Mucosa of descending colon (tissue), 3 donors: ENCODE results near the gene CCDC85B. TPM values are rescaled to one million over a fixed set of nuclear protein-coding genes. Genes with fewer than 3 reads are reported as not detected.

Experiments
- ATAC-seq: fragments of 200-7000 bp; cut with Tn5 transposase; one replicate; pipeline ENCODE4 v1.9.1; 2020; ENCODE audit warnings: mild to moderate bottlenecking, moderate library complexity
- DNase-seq, 3 donors: peaks; one replicate each; pipeline ENCODE4 v3.0.0-alpha.2; 2020
- H3K36me3 ChIP-seq: fragments of 200-600 bp; one replicate; pipeline ENCODE4 v1.8.0; 2021; ENCODE audit warnings: low read depth, mild to moderate bottlenecking
- H3K4me1 ChIP-seq: fragments of 200-600 bp; one replicate; pipeline ENCODE4 v1.8.0; 2021; ENCODE audit warnings: low read depth, mild to moderate bottlenecking
- H3K4me3 ChIP-seq: fragments of 200-600 bp; one replicate; pipeline ENCODE4 v1.8.0; 2021; ENCODE audit warnings: mild to moderate bottlenecking
- H3K9me3 ChIP-seq: fragments of 200-600 bp; one replicate; pipeline ENCODE4 v1.8.0; 2021; ENCODE audit warnings: mild to moderate bottlenecking
- CTCF ChIP-seq: fragments of 200-600 bp; IDR thresholded peaks from one replicate; pipeline ENCODE4 v1.8.0; 2022; ENCODE audit warnings: antibody characterized with exemption, mild to moderate bottlenecking
- intact Hi-C, 2 donors: fragments of 100-400 bp; cut with DNase I in 1 of 2; cut with micrococcal nuclease in 1 of 2; formaldehyde crosslinking; loops; one replicate each; pipeline versions ENCODE4 v1.11.0 to v1.11.1; 2022; cut with DNase I, micrococcal nuclease
- total RNA-seq, 3 donors: library from RNA; stranded (reverse); fragmentation: NEBNext Ultra II Directional in 2 of 3; extraction: Animal tissue kit (Norgen Biotek cat#: 25700) in 2 of 3; gene quantifications; one replicate each; pipeline versions ENCODE4 v1.2.1 to v1.2.4, GENCODE V29; 2021 to 2023
- donor health status: DM: no; HTN: no; CAD: no; lungs with moderate emphysema.
- donor health status: DM: no; HTN: no; CAD: no.
- donor health status: DM: no; HTN: yes; CAD: no.

Gene CCDC85B
- total RNA-seq, 3 donors from 2014 or later, result 4.5 to 22.3 (median 9.2) TPM

- no peak for DNase-seq
Observed at GRCh38 chr11:65849366-65849765, 41.1 kb upstream of the CCDC85B start.

GRCh38 chr11:65849771-65850216, 40.7 kb upstream of the CCDC85B start:
- no peaks in the 10 kb centered on the region for H3K36me3 ChIP-seq
- ATAC-seq (no peak), DNase-seq (peak in 1 of 3 donors; percentile 56)
- TF ChIP-seq CTCF, result no peak
- H3K4me1 ChIP-seq, result peaks cover 24% of the 10 kb centered on the region
- H3K4me3 ChIP-seq, result no peak overlapping the region
- no peaks in the 10 kb centered on the region for H3K9me3 ChIP-seq
- intact Hi-C loops, result no loop called here

More at GRCh38 chr11:65849366-65849765, 41.1 kb upstream of the CCDC85B start:
- no peak for ATAC-seq
- Histone ChIP-seq H3K9me3 (no peaks in the 10 kb centered on the region), H3K36me3 (no peaks in the 10 kb centered on the region), H3K4me1 (peaks cover 24% of the 10 kb centered on the region), H3K4me3 (no peak overlapping the region)
- intact Hi-C loops, result no loop called here
- TF ChIP-seq CTCF, result no peak

GRCh38 chr11:65850217-65851082, 40.0 kb upstream of the CCDC85B start:
- no peak overlapping the region for H3K4me3 ChIP-seq
- ATAC-seq, result no peak
- TF ChIP-seq CTCF, result no peak
- H3K4me1 ChIP-seq, result peaks cover 29% of the 10 kb centered on the region
- no peaks in the 10 kb centered on the region for H3K36me3 ChIP-seq
- no peaks in the 10 kb centered on the region for H3K9me3 ChIP-seq
- peak in 1 of 3 donors; percentile 47 for DNase-seq
- intact Hi-C loops, result no loop called here

GRCh38 chr11:65851083-65851579, 39.3 kb upstream of the CCDC85B start:
- H3K36me3 ChIP-seq, result no peaks in the 10 kb centered on the region
- H3K4me1 ChIP-seq, result peaks cover 36% of the 10 kb centered on the region
- no peak for TF ChIP-seq CTCF
- H3K4me3 ChIP-seq, result no peak overlapping the region
- no peaks in the 10 kb centered on the region for H3K9me3 ChIP-seq
- ATAC-seq, result peak; percentile 5
- DNase-seq, result peak in 1 of 3 donors; percentile 43
- intact Hi-C loops, result no loop called here

- no peak overlapping the region for H3K4me3 ChIP-seq
- no peaks in the 10 kb centered on the region for H3K9me3 ChIP-seq
- H3K4me1 ChIP-seq, result peaks cover 40% of the 10 kb centered on the region
- ATAC-seq (no peak), DNase-seq (peak in 1 of 3 donors; percentile 34)
- TF ChIP-seq CTCF, result no peak
- intact Hi-C loops, result no loop called here
- no peaks in the 10 kb centered on the region for H3K36me3 ChIP-seq
Observed at GRCh38 chr11:65851811-65852507, 38.5 kb upstream of the CCDC85B start.
